Embryonic facial prominence (tissue), 1 donor: ENCODE measurements around the gene DEPDC5.
"Not testable (repeated sequence)": the region's sequence is repeated elsewhere in the genome, so short reads cannot be mapped to it uniquely, and the experiment has no call there.

ENCODE experiments used
- DNase-seq: peaks from one replicate; pipeline ENCODE4 v3.0.0-alpha.2; 2016; ENCODE audit errors: extremely low spot score

Gene DEPDC5

GRCh38 chr22:31815383-31815814 lies 61.6 kb downstream of the DEPDC5 start:
- not testable (repeated sequence) for DNase-seq

DNA sequence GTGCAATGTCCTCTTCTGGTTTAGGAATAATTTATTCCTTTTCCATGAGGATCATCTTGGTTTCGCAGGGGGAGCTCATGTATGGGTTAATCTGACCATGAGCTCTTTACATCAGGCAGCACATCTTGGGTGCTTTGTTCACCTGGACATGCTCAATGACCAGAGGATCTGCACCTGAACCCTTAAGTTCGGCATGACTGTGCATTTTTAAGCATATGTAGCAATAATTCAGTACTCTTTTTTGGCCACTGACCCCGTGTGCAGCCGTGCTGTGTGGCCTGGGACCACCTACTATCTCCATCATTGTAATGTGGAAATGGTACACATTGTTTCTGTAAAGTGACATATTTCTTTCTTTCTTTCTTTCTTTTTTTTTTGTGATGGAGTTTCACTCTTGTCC lies 62.9 kb downstream of the DEPDC5 start:
- DNase-seq: no peak

GRCh38 chr22:31818481-31819392 lies 64.9 kb downstream of the DEPDC5 start:
- DNase-seq: no peak

- no peak for DNase-seq
These were observed 66.8 kb downstream of the DEPDC5 start for GRCh38 chr22:31820655-31821054.

- DNase-seq: no peak
These were observed 67.8 kb downstream of the DEPDC5 start for GRCh38 chr22:31821572-31821971.

DNA sequence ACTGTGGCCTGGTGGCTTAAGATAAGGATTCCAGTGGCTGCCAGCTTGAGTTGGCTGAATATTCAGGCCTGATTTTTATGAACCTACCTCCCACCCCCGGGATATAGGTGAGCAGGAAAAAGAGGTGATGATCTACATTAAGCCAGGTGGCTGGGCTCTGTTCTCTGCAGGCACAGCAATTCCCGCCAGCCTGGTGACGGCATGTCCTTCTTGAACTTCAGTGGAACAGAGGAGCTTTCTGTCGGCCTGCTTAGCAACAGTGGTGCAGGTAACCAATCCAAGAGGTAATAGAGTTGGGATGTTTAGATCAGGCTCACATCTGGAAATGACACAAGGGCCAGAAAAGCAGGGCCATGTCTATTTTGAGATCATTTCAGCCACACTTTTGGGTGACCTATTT lies 68.7 kb downstream of the DEPDC5 start:
- DNase-seq: no peak

GRCh38 chr22:31825513-31825912 lies 71.7 kb downstream of the DEPDC5 start:
- no peak for DNase-seq

DNA sequence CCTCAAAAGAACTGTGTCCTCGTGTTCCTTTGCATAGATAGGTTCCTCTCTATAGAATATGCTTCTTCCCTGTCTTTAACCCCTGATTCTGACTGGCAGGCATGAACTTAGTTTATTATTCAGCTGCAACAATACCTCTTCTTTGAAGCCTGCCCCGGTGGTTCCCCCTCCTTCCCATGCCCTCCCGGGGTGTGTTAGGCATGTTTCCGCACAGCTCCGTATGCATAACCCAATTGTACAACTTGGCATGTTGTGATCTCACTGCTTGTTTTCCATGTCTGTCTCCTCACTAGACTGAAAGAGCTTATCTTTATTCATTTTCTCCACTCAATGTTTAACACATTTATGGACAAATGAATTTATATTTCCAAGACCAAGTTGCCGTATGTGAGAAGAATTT lies 72.6 kb downstream of the DEPDC5 start:
- DNase-seq: no peak

DNA sequence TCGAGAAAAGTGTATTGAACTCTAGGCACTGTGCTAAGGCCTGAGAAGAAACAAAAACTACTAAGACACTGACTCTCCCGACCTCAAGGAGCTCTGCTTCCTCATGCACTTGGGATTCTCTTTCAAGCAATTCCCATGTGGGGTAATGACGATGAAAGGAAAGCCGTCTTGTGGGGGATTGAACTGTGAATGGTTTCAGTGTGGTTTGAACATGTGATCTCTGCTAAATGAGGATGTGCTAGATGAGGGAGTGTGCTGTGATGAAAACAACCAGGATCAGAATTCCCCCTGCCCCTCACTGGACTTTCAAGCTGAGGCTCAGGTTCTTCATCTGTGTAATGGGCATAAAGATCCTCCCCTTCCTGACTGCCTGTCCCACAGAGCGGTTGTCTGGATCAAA lies 74.9 kb downstream of the DEPDC5 start:
- no peak for DNase-seq

GRCh38 chr22:31829505-31829904 lies 75.7 kb downstream of the DEPDC5 start:
- no peak for DNase-seq

DNA sequence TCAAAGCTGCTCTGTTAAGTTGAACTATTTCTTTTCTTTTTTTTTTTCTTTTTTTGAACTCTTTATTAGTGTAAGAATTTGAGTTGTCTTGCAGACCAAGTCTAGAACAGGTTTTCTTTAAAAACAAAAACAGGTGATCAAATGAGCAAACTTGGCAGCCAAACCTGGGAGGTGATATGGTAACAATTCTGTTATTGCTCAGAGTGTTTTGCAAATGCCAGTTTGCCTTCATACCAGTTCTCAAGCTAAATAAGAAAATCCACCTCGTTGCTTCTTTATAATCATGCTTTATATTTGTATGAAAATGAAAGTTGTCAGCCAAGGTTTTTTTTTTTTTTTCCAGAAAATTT lies 76.9 kb downstream of the DEPDC5 start:
- no peak for DNase-seq

DNA sequence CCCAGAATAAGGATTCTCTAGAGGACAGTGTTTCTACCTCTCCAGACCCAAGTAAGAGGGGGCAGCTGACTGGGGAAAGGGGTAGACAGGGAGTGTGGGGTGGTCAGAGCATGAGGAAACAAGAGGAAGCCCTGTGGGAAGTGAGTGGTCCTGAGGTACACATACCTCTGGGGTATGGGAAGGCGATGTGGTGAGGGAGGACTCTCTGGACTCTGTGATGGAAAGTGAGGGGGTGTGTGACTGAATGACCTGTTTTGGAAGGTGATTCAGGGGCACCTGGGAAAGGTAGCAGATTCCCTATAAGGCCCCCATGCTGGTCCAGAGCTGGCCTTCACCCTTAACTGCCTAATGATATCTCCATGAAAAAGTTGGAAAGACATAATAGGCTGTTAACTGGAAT lies 80.1 kb downstream of the DEPDC5 start:
- DNase-seq: no peak

GRCh38 chr22:31836010-31836409 lies 82.2 kb downstream of the DEPDC5 start:
- DNase-seq: no peak

DNA sequence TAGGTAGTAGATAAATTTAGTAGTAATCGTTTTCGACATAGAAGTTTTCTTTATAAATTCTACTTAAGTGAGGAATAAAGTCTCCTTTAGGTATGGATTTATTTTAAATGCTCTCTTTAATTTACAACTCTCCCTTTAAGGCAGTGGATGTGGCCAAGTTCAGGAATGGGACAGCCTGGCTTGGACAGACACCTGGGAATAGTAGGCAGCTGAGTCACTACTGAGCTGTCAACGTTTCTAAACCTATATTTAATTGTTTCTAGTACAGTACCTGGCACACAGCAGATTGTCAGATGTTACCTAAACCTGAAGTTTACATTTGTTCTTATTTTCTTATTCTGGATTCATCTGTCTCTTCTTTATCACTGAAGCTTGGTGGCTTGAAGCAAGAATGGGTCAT lies 85.1 kb downstream of the DEPDC5 start:
- no peak for DNase-seq

GRCh38 chr22:31839986-31840385 lies 86.2 kb downstream of the DEPDC5 start:
- DNase-seq: no peak

DNA sequence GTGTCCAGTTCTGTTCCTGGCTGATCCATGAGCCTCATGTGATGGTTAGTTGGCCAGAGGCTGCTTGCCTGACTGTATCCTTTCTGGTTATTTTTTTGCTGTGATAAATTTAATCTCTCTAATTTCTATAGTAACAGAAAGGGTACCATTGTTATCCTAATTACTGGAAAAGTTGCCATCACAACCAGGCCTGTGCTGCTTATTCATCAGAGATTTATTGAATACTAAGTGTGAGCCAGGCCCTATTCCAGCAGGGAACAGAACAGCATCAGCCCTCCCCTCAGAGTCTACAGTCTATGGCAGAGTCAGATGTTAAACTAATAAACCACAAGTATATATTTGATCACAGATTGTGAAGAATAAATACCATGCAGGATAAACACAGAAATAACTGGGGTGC lies 86.8 kb downstream of the DEPDC5 start:
- DNase-seq: no peak

DNA sequence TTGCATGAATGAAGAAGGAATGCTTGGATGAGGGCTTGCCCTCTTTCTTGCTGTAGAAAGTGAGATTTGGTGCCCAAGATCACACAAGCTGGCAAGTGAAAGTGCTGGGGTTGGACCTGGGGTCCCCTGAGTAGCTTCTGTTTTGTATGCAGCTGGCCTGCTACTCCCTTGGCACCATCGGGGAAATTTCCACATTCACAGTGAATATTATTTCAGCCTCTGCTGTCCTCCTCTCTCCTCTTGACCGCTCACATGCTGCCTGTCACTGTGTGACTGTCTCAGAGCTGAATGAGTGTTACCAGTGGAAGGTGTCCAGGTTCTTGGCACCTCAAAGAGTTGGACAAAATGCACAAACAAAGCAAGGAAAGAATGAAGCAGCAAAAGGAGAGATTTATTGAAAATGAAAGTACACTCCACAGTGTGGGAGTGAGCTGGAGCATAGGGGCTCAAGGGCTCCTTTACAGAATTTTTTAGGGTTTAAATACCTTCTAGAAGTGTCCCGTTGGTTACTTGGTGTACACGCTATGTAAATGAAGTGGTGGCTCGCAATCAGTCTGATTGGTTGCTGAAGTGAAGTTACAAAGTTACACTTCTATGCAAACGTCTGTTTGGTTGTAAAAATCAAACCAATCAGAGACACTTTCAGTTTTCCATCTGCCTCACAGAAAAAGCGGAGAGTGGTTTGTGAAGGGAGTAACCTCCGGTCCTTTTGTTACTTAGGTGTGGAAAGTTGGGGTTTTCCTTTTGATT lies 87.4 kb downstream of the DEPDC5 start:
- DNase-seq: no peak

DNA sequence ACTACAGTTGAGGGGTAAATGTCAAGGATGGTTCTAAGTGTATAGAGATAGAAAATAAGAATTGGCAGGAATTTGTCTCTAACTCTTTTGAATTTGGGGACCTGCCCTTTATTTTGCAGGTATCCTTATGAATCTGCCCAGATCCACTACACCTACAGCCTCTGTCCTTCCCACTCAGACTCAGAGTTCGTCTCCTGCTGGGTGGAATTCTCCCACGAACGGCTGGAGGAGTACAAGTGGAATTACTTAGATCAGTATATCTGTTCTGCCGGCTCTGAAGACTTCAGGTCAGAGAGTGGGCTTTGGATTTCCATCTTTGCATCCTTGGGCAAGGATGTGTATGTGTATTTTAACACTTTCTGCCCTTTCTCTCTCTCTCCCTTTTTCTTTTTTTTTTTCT lies 89.7 kb downstream of the DEPDC5 start:
- DNase-seq: no peak

- no peak for DNase-seq
These were observed 91.1 kb downstream of the DEPDC5 start for GRCh38 chr22:31844941-31845340.

DNA sequence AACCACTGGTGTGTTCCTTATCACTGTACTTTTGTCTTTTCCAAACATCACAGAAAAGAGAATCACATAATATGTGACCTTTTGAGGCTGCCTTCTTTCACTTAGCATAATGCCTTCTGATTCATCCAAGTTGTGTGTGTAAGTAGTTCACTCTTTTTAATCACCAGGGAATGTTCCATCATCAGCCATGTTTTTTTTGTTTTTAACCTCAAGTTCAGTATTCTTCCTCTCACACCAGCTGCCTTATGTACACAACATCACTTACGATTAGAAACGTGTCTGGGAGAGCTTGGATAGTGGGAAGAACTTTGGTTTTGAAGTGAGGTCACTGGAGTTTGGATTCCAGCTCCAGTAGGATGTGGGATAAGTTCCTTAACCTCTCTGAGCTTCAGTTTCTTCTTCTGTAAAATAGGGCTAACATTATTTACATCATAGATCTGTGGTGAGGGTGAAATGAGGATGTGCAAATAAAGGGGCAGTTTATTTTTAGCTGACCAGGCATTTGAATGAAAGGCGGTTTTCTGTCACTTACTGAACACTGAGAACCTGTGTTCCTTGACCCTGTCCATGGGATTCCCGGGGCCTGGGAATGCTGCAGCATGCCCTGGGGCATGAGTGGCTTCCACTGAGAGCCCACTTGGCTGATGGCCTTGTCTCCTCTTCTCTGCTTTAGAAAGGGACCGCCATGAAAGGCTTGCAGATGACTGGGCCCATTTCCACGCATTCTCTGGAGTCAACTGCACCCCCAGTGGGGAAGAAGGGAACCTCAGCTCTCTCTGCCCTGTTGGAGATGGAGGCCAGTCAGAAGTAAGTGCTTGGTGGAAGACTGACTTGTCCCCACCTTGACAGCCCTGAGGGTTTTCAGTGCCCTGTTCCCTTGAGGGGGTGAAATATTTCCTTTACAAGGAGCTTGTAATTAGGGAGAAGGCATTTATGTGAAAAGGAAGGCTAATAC lies 92.6 kb downstream of the DEPDC5 start:
- no peak for DNase-seq

DNA sequence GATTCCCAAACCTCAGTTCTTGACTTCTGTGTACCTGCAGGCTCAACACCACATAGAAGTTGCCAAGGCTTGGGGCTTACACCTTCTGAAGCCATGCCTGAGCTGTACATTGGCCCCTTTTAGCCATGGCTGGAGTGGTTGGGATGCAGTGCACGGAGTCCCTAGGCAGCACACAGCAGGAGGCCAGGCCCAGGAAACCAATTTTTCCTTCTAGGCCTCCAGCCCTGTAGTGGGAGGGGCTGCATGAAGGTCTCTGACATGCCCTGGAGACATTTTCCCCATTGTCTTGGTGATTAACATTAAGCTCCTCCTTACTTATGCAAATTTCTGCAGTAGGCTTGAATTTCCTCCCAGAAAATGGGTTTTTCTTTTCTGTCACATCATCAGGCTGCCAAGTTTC lies 94.6 kb downstream of the DEPDC5 start:
- no peak for DNase-seq

- DNase-seq: no peak
These were observed 96.3 kb downstream of the DEPDC5 start for GRCh38 chr22:31850135-31850534.
